Lower leg skin (tissue), 4 donors: ENCODE results near the gene GABARAPL1. TPM values are rescaled to one million over a fixed set of nuclear protein-coding genes. Genes with fewer than 3 reads are reported as not detected.

Experiments
- DNase-seq, 2 donors: peaks; one replicate each; pipeline ENCODE4 v3.0.0-alpha.2; 2019; ENCODE audit warnings: low spot score in 2 of 2
- H3K4me3 ChIP-seq: fragments of 200-600 bp; sonication (generic); 2 replicates; pipeline ENCODE4 v1.5.1; 2017; ENCODE audit warnings: mild to moderate bottlenecking, low read depth; ENCODE audit not compliant: poor library complexity, severe bottlenecking
- CTCF ChIP-seq, 3 donors: fragments of 450-650 bp; IDR thresholded peaks; one replicate each; pipeline ENCODE4 v1.5.1; 2016; ENCODE audit warnings: antibody characterized with exemption in 3 of 3, mild to moderate bottlenecking in 3 of 3, moderate library complexity in 2 of 3
- POLR2A ChIP-seq, 2 donors: fragments of 450-650 bp; IDR thresholded peaks; one replicate each; pipeline ENCODE4 v1.6.1; 2016 to 2017; ENCODE audit warnings: antibody characterized with exemption in 2 of 2, mild to moderate bottlenecking in 1 of 2, moderate library complexity in 1 of 2
- WGBS, 2 donors: methylation state at CpG; one replicate each; pipeline ENCODE4 v1.1.5; 2018; 5-methylcytosine and 5-hydroxymethylcytosine counted together
- intact Hi-C: fragments of 100-400 bp; cut with DNase I; formaldehyde crosslinking; loops from one replicate; pipeline ENCODE4 v1.15.0; 2023; ENCODE audit warnings: low total_unique reads
- total RNA-seq, 4 donors: library from RNA; depleted of rRNA; stranded (reverse); fragments of >200 nt; gene quantifications; one replicate each; pipeline ENCODE4 v1.1.0, GENCODE V29; 2016

GABARAPL1 gene
- total RNA-seq, 4 donors from 2014 or later = 48.7 to 102 (median 86.8) TPM

GRCh38 chr12:10242539-10242938 is 29.9 kb downstream of the GABARAPL1 start:
- 93 to 98% methylated on average over 1 of the region's 1 CpG for WGBS, 2 donors
- intact Hi-C loops = loop anchor here (10.0 kb wide), 1 partner anchor 502 kb away; no protein-coding TSS in a partner anchor
- TF ChIP-seq POLR2A (IDR thresholded peaks at IDR 0.05) (no peak), CTCF (IDR thresholded peaks at IDR 0.05) (no peak)

GRCh38 chr12:10243818-10244520 is 31.3 kb downstream of the GABARAPL1 start:
- 75 to 79% methylated on average over 11 of the region's 11 CpGs for WGBS, 2 donors

More at GRCh38 chr12:10242539-10242938, 29.9 kb downstream of the GABARAPL1 start:
- DNase-seq = no peak
- no peak overlapping the region for H3K4me3 ChIP-seq

GRCh38 chr12:10247436-10248058 is 34.9 kb downstream of the GABARAPL1 start:
- 58 to 77% methylated on average over 4 to 5 of the region's 5 CpGs for WGBS, 2 donors
- no peak for TF ChIP-seq POLR2A (IDR thresholded peaks at IDR 0.05)
- no peak overlapping the region for H3K4me3 ChIP-seq
- intact Hi-C loops = loop anchor here (10.0 kb wide), 1 partner anchor 497 kb away; no protein-coding TSS in a partner anchor
- no peak for DNase-seq

More at GRCh38 chr12:10243818-10244520, 31.3 kb downstream of the GABARAPL1 start:
- intact Hi-C loops = loop anchor here (10.0 kb wide), 1 partner anchor 501 kb away; no protein-coding TSS in a partner anchor
- no peak overlapping the region for H3K4me3 ChIP-seq
- TF ChIP-seq CTCF (IDR thresholded peaks at IDR 0.05) (no peak), POLR2A (IDR thresholded peaks at IDR 0.05) (no peak)
- no peak for DNase-seq

- H3K4me3 ChIP-seq = no peak overlapping the region
- WGBS, 2 donors = 68 to 70% methylated on average over 8 of the region's 8 CpGs
- intact Hi-C loops = loop anchor here (10.0 kb wide), 1 partner anchor 495 kb away; no protein-coding TSS in a partner anchor
- no peak for TF ChIP-seq CTCF (IDR thresholded peaks at IDR 0.05)
- no peak for TF ChIP-seq POLR2A (IDR thresholded peaks at IDR 0.05)
- DNase-seq = no peak
Observed at GRCh38 chr12:10249690-10250455, 37.2 kb downstream of the GABARAPL1 start.

GRCh38 chr12:10251669-10252068 is 39.0 kb downstream of the GABARAPL1 start:
- no peak for TF ChIP-seq POLR2A (IDR thresholded peaks at IDR 0.05)
- no peak for TF ChIP-seq CTCF (IDR thresholded peaks at IDR 0.05)
- intact Hi-C loops = no loop called here
- no peak overlapping the region for H3K4me3 ChIP-seq
- 91 to 94% methylated on average over 4 of the region's 4 CpGs for WGBS, 2 donors
- no peak for DNase-seq

- H3K4me3 ChIP-seq = no peak overlapping the region
- intact Hi-C loops = no loop called here
- TF ChIP-seq POLR2A (IDR thresholded peaks at IDR 0.05) (no peak), CTCF (IDR thresholded peaks at IDR 0.05) (no peak)
- DNase-seq = no peak
- WGBS, 2 donors = 94 to 97% methylated on average over 4 of the region's 4 CpGs
Observed at GRCh38 chr12:10252201-10252600, 39.5 kb downstream of the GABARAPL1 start.
